Body of pancreas (tissue), 4 donors: ENCODE results near the gene TMEM130.

ENCODE experiments used
- CTCF ChIP-seq, 7 experiments: fragments of 450-650 bp in 4 of 7; fragments of 200-600 bp in 3 of 7; sonication (generic) in 3 of 7; IDR thresholded peaks; one replicate each; pipeline ENCODE4 v1.5.1; 2016 to 2019; ENCODE audit warnings: antibody characterized with exemption in 7 of 7
- POLR2A ChIP-seq, 3 donors: fragments of 450-650 bp; IDR thresholded peaks; one replicate each; pipeline ENCODE4 v1.6.1; 2016; ENCODE audit warnings: antibody characterized with exemption in 3 of 3, mild to moderate bottlenecking in 2 of 3

DNA sequence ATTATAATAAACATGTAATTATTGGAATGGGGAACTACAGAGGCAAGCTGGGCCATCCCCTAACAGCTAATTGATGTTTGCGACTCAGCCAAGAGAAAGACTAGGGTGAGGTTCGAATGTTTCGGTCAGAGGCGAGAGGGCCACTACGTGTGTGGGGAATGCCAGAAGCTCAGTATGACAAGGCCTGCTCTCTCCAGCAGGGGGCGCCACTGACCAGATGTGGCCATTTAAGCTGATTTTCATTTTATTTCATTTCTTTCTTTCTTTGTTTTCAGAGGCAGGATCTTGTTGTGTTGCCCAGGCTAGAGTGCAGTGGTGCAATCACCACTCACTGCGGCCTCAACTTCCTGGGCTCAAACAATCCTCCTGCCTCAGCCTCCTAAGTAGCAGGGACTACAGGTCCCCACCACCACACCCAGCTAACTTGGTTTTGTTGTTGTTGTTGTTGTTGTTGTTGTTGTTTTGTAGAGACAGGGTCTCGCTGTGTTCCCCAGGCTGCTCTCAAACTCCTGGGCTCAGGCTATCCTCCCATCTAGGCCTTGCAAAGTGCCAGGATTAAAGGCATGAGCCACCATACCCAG, 38.1 kb downstream of the TMEM130 start:
- TF ChIP-seq CTCF (IDR thresholded peaks at IDR 0.05), result peak in 6 of 7 experiments; percentile 11 to 32 (median 25)
- TF ChIP-seq POLR2A (IDR thresholded peaks at IDR 0.05), result no peak
